KOPT-K1 (cell line): ENCODE measurements around the gene FAM53A.

Source experiments
- H3K27ac ChIP-seq: fragments of 200-600 bp; sonication (generic); 2 replicates; pipeline ENCODE4 v1.5.1; 2016; ENCODE audit warnings: antibody characterized with exemption, mild to moderate bottlenecking, low read depth, low read length; ENCODE audit not compliant: poor library complexity, severe bottlenecking
- H3K36me3 ChIP-seq: fragments of 200-600 bp; sonication (generic); 2 replicates; pipeline ENCODE4 v1.5.1; 2017; ENCODE audit warnings: antibody characterized with exemption, mild to moderate bottlenecking, low read length, moderate library complexity; ENCODE audit not compliant: insufficient read depth
- H3K9me3 ChIP-seq: fragments of 200-600 bp; sonication (generic); 2 replicates; pipeline ENCODE4 v1.5.1; 2017; ENCODE audit warnings: antibody characterized with exemption, low read length, mild to moderate bottlenecking; ENCODE audit not compliant: insufficient read depth, poor library complexity, severe bottlenecking

The FAM53A gene

DNA sequence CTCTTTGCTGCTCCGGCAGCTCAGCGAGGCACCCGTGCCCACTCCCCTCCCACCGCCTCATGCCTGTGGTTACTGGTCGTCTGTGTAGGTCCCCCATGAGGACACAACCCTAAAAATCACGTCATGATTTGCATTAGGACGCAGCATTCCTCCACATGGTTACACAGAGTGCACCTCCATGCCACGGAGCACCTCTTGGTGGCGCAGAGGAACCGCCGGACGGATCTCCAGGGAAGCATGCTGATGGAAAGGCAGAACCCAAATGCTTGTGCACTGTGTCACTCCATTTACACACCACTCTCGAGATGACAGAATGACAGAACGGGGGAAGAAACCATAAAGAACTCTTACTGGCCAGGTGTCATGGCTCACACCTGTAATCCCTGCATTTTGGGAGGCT, 22.4 kb downstream of the FAM53A start:
- Histone ChIP-seq H3K27ac (no peak overlapping the region), H3K9me3 (no peaks in the 10 kb centered on the region), H3K36me3 (no peaks in the 10 kb centered on the region)

DNA sequence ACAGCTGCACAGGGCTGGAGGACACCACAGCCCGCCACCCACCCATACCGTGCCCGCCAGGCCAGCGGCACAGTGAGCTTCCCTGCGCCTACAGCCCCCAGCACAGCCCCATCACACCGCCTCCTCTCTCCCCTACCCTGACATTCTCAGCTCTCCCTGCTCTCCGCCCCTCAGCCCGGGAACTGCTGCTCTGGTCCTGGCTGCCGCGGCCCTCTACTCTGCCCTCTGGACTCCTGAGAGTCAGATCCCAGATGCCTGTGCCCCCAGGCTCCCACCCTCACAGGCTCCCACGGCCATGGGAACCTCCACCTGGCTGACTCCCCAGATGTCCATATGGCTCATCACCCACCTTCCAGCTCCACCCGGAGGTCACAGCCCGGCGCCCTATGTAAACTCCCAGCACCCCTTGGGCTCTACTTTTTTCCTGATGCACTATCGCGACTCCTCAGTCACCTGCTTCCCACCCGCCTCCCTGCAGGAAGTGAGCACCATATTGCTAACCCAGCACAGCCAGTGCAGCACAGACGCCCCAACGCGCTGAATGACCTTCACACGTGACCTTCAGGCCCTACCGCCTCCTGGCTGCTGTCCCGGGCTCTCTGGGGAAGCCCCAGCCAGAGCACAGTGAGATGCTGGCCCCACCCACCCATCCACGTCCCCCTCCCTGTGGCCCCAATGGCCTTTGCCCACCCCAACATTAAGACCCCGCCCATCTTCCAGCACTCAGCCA, 23.0 kb downstream of the FAM53A start:
- Histone ChIP-seq H3K36me3 (no peaks in the 10 kb centered on the region), H3K27ac (no peak overlapping the region), H3K9me3 (no peaks in the 10 kb centered on the region)

DNA sequence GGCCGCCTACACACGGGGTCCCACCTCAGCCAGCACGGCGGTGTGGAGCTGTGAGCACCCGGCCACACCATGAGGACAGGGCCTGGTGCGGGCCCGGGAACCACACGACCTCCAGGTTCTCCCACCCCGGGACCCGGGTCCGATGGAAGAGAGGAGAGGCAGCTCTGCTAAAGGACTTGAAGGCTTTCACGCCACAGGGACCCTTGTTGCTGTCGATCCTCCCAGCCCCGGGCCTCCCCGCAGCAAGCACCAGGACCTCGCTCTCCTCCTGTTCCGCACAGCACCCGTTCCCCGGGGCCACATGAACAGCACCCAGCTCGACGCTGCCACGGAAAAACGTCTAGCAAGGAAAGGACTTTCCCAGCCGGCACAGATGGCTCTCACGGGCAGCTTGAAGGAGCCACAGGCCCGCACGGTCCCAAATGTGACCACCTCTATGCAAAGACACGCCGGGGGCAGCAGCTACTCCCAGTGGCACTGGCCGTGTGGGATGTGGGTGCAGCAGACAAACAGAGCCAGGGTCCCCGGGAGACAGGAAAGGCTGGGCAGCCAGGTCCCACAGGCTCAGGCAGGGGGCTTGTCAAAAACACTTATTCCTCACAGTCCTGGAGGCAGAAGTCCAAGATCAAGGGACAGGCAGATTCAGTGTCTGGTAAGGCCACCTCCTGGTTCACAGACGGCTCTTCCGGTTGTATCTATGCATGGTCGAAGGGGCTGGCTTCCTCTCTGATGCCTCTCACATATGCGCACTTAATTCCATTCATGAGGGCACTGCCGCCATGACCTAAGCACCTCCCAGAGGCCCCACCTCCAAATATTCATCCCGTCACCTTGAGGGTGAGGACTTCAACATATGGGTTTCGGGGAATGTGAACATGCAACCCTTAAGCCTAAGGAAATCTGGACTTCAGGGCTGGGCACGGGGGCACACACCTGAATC, 24.7 kb downstream of the FAM53A start:
- no peaks in the 10 kb centered on the region for H3K9me3 ChIP-seq
- H3K36me3 ChIP-seq, result no peaks in the 10 kb centered on the region
- no peak overlapping the region for H3K27ac ChIP-seq

DNA sequence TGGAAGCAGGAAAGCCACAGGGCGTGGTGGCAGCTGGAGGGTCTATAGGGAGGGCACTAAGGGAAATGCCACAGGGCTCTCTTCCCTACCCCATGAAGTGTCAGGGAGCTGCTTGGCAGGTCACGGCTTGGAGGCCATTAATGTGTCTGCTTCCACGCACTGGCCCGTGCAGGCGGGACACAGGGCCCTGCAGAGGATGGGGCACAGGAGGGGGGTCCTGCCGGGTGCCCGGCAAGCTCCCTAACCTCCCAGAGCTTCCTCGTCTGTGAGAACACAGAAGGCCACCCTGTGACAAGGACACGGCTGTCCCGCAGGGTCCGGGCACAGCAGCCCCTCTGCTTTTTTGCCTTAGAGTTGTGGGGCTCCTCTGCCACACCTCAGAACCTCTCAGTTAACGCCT, 25.5 kb downstream of the FAM53A start:
- no peaks in the 10 kb centered on the region for H3K36me3 ChIP-seq
- no peak overlapping the region for H3K27ac ChIP-seq
- H3K9me3 ChIP-seq, result no peaks in the 10 kb centered on the region

DNA sequence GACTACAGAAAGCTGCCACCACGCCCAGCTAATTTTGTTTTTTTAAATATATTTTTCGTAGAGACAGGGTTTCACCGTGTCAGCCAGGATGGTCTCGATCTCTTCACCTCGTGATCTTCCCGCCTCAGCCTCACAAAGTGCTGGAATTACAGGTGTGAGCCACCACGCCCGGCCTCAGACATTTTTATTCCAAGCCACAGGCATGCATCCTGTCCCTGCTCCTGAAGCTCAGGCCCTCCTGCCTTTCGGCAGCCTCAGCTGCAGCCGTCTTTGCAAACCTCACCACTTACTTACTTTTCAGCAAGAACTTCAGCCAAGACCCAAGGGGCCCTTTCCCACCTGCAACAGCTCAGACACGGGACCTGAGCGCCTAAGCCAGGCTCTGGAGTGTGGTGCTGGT, 26.0 kb downstream of the FAM53A start:
- no peaks in the 10 kb centered on the region for H3K9me3 ChIP-seq
- no peak overlapping the region for H3K27ac ChIP-seq
- H3K36me3 ChIP-seq, result no peaks in the 10 kb centered on the region

DNA sequence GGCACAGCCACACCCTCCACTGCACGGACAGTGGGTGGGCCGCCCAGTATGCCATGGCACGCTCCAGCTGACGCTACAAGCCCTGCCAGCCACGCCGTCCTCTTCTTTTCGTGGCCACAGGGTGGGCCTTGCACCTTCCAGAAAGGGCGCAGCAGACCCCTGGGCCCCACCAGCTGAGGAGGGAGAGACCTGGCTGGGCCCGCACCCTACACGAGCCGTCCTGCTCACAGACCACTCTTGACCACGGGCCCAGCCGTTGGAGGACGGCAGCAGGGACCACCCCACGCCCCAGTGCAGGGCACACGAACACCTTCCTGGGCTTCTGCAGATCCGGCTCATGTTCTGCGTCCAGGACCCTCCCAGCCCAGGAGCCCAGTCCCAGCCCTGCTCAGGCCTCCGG, 27.1 kb downstream of the FAM53A start:
- Histone ChIP-seq H3K9me3 (no peaks in the 10 kb centered on the region), H3K36me3 (no peaks in the 10 kb centered on the region), H3K27ac (no peak overlapping the region)

DNA sequence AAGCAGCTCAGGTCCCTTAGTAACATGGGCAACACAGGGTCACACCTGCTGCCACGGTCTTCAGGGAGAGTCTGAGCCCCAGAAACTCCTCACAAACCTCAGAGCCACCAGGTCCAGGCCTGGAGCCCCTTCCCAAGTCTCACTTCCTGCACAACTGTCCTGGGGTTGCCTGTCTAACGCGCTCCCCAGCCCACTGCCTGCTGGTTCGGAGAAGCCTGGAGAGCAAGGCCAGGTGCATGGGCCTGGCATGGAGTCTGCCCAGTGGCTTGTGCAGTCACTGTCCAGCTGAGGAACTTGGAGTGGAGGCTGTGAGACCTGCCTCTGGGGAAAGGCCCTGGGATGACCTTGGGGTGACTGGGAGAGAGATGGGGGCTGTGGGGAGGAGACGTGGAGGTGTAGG, 28.0 kb downstream of the FAM53A start:
- Histone ChIP-seq H3K27ac (no peak overlapping the region), H3K36me3 (no peaks in the 10 kb centered on the region), H3K9me3 (no peaks in the 10 kb centered on the region)

DNA sequence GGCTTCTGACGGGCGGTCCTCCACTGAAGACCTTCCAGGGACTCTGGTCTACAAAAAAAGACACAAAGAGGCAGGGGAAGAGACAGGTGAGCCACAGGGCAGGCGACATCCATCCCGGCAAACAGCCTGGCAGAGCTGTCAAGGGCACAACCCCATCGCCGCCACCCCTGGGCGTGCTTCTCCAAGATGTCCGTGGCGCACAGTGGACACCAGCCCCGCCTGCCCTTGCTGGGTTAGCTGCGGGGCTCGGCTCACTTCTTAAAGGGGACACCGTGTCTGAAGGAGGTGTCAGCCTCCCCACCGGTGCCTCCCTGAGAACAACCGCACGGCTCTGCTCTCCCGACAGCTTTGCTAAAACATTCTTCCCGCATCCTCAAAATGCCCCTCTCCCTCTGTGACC, 28.4 kb downstream of the FAM53A start:
- no peaks in the 10 kb centered on the region for H3K9me3 ChIP-seq
- H3K36me3 ChIP-seq, result no peaks in the 10 kb centered on the region
- H3K27ac ChIP-seq, result no peak overlapping the region

DNA sequence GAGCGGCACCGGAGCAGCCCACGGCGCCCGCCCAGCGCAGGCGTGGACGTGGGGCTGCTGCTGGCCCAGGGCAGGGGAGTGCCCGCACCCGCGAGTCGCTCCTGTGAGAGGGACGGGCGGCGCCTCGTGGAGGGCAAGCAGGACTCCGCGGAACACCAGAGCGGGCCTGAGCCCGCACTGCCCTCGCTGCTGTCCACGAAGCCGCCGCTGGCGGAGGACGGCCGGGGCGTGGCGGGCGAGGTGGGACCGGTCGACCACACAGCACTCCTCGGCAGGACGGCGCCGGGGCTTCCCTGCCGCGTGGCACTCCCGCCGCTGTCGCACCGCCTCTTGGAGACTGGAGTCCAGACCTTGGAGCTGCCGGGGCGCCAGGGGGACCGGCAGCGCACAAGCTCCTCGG, 29.0 kb downstream of the FAM53A start:
- no peaks in the 10 kb centered on the region for H3K9me3 ChIP-seq
- H3K36me3 ChIP-seq, result no peaks in the 10 kb centered on the region
- H3K27ac ChIP-seq, result no peak overlapping the region

DNA sequence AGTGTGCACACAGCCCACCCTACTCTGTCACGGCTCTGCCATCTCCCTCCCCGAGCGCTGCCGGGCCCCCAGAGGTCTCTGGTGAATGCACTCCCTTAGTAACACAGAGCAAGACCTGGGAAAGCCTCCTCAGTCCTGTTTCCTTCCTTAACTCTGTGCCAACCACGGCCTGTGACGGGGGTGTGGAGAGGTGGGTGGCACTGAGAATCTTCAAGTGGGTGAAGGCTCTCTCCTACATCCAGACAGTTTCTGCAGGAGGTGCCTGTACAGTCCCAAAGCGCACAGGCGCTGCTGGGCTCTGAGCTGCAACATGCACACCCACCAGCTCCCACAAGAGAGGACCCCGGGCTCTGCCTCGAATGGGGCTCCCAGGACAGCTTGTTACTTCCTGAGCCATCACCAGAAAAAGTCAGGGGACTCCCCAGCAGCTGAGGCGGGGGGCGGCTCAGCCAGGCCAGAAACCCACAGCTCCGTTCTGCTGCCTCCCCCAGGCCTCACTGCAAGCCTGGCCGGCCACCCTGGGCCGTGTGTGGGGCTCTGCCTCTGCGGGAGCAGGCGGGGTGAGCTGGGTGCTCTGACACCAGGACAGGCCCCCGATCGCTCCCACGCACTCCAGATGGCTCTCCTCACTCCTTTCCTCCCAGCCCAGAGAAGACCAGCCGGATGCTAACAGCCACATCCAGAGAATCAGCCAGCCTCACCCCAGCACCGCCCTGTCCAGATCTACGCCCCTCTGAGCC, 29.7 kb downstream of the FAM53A start:
- Histone ChIP-seq H3K36me3 (no peaks in the 10 kb centered on the region), H3K27ac (no peak overlapping the region), H3K9me3 (no peaks in the 10 kb centered on the region)

DNA sequence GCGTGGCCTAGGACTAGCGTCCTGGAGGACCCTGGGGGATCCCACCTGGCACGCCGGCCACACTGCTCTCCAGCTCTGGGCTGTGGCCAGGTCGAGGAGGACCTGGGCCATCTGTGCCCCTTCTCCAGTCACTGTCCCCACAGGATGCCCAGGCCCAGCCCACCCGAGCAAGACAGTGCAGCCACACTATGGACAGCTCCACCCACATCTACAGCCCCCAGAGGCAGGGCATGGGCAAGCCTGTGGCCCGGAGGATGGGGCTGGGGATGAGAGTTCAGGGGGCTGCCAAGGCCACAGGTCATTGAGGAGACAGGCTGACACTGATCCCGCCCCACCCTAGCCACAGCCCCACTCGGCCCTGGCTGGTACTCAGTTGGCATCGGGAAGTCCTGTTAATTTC, 30.3 kb downstream of the FAM53A start:
- Histone ChIP-seq H3K27ac (no peak overlapping the region), H3K9me3 (no peaks in the 10 kb centered on the region), H3K36me3 (no peaks in the 10 kb centered on the region)

DNA sequence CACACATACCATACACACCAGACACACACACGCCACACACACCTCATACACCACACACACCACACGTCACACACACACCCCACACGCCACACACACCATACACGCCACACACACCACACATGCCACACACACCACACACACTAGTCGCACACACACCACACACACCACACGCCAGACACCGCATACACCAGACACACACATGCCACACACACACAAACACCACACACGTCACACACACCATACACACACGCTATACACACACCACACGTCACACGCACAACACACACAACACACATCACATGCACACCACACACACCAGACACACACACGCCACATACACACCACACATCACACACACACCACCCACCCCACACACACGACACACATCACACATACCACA, 32.0 kb downstream of the FAM53A start:
- no peaks in the 10 kb centered on the region for H3K36me3 ChIP-seq
- H3K9me3 ChIP-seq, result no peaks in the 10 kb centered on the region
- no peak overlapping the region for H3K27ac ChIP-seq

DNA sequence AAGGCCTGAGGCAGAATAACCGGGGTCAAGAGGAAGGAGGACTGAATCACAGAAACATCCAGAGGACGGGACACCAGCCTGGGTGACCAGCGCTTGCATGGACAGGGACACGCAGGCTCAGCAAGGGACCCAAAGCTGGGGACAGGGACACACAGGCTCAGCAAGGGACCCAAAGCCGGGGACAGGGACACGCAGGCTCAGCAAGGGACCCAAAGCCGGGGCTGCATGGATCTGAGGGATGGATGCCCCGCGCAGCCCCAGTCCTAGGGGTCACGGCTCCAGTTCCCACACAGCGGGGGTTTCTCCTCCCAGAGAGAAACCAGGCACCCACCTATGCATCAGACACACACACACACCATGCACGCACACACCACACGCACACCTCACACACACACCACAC, 32.5 kb downstream of the FAM53A start:
- no peaks in the 10 kb centered on the region for H3K36me3 ChIP-seq
- no peaks in the 10 kb centered on the region for H3K9me3 ChIP-seq
- no peak overlapping the region for H3K27ac ChIP-seq

DNA sequence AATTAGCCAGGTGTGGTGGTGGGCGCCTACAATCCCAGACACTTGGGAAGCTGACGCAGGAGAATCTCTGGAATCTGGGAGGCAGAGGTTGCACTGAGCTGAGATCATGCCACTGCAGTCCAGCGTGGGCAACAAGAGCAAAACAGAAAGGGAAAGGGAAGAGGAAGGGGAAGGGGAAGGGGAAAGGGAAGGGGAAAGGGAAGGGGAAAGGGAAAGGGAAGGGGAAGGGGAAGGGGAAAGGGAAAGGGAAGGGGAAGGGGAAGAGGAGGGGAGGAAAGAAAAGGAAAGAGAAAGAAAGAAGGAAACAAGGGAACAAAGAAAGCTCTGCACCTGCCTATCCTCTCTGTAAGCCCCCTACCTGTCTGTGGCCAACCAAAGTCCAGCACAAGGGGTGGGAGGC, 35.2 kb downstream of the FAM53A start:
- Histone ChIP-seq H3K36me3 (no peaks in the 10 kb centered on the region), H3K27ac (no peak overlapping the region), H3K9me3 (no peaks in the 10 kb centered on the region)

DNA sequence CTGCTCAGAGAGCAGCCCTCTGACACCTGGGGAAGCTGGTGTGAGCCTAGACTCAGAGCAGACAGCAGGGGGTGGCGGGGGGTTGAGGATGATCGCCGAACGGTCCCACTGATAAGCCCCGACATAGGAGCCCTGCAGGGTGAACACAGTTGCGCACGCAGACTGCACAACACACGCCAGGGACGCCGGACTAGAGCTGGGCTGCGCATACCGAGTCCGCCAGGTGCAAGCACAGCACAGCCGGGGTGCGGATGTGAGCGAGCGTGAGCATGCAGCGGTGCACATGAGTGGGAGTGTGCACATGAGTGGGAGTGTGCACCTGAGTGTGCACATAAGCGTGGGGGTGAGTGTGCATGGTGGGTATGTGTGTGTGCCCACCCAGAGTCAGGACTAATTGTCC, 36.7 kb downstream of the FAM53A start:
- Histone ChIP-seq H3K27ac (no peak overlapping the region), H3K36me3 (no peaks in the 10 kb centered on the region), H3K9me3 (no peaks in the 10 kb centered on the region)
